GM18526 (cell line): ENCODE measurements around the gene POU2AF1.

Experiments
- POLR2A ChIP-seq: IDR thresholded peaks from 3 replicates; pipeline ENCODE4 v1.6.1; 2011; ENCODE audit not compliant: insufficient read length; ENCODE audit errors: extremely low read depth

Gene POU2AF1

DNA sequence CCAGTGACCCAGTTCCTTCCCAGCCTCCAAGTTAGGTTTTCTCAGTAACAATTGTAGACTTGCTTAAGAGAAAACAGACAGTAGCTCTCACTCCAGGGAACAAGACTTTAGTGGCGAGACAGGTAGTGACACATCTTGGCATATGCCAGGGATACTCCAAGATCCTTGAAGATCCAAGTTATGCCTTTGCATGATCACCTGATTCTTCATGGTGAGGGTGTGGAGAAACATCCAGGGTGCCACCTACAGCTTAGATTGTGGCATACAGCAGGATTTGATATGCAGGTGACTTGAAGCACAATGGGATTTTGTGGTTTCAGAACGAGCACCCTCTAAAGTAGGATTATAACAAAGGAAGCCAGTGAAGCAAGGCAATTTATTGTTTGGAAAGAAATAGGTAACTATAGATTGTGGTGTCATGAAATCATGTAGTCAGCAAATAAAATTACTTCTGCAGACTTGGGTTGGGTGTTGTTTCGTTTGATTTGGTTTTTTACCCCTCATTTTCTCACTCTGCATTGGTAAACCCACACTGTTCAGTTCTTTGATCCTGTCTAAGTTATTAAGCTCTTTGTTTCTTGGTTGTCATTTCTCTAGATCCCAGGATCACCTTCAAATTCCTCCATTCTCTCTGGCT is 71.5 kb downstream of the POU2AF1 start:
- no peak for TF ChIP-seq POLR2A

DNA sequence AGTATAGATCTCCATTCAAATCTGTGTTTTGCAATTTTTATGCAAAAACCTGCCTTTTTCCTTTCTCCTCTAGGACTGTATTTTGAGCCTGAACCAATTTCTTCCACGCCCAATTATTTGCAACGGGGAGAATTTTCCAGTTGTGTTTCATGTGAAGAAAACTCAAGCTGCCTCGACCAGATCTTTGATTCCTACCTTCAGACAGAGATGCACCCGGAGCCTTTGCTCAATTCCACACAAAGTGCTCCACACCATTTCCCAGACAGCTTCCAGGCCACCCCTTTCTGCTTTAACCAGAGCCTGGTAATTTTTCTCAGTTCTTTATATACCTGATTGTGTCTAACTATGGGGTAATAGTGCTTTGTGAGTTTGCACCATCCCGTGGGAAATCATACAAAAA is 72.8 kb downstream of the POU2AF1 start:
- TF ChIP-seq POLR2A = no peak

DNA sequence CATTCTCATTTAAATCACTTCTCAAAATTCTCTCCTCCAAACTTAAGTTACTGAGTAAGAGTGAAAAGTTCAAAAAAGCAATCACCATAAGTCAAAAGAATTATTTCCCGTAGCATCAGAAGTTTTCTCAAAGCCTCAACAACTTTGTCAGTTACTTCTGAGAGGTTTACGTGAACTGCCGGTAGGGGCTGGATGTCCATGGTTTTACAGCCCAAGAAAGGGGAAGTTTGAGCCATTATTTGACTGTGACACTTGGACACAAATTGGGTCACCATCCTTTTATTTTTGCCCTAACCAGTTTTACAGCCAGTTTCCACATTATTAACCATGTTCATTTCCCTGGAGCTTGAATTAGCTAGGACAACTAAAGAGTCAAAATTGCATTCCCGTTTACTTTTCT is 73.2 kb downstream of the POU2AF1 start:
- TF ChIP-seq POLR2A = no peak

DNA sequence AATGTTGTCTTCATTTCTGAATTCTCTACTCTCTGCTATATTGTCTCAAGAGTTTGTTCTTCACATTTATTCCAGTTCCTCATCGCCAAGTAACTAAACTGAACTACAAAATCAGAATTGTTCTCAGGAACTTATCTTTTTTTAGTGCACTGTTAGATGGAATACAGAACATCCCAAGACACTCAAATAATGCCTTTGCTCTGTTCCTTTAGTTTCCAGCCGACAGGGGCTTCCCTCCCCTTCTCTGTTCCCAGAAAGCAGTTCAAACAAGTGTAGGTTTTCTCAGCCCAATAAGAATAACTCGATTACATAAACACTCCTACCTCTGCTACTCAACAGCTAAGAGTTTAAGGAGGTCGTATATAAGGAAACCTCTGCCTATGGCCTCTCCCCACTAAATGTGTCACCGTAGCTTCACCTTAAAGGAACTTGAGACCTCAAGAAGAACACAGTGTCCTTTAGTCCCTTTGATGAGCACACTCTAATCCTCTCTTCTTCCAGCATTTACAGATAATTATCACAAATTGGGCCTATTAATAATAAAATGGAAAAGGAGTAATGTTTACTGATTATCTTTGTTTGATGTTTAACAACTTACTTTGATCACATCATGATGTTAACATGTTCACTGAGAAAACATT is 73.8 kb downstream of the POU2AF1 start:
- no peak for TF ChIP-seq POLR2A

DNA sequence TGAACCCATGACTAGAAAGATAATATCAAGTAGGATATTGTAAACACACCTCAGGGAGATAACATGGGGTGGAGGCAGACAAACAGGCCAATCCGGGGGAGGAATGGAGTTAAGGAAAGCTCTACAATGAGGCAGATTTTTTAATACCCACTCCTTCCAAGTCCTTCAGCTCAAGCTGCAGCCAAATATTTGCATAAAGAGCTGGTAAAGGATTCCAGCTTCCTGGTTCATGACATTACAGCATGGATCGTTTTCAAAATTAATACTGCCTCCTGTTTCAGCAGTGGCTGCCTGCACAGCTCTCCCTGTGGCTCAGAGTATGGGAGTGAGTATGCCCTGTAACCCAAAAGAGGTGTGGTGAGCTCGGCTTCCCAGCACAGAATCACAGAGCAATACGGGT is 75.6 kb downstream of the POU2AF1 start:
- TF ChIP-seq POLR2A = no peak

DNA sequence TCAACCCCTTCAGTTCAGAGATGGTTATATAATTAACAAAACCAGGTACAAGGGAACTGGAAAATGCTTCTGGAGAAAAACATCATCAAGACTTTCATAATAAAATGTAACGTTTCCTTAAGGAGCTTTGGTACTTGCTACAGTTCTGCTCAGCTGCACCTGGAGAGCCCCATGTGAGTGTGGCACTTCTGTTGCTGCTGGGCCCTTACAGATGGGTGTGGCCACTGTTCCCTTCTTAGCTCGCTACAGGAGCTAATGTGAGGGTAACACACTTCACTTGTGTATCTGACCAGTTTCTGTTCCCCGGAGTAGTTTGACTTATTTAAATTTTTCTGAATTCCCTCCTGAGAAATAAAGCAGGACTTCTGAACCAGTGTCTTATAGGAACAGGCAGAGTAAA is 76.8 kb downstream of the POU2AF1 start:
- no peak for TF ChIP-seq POLR2A
